ENCODE results near the gene HEPHL1.

The HEPHL1 gene

GRCh38 chr11:94129512-94130297 lies 108.6 kb downstream of the HEPHL1 start:
- no peak for DNase-seq (ENCODE audit: low read depth in 2 of 2)

- DNase-seq (ENCODE audit: low read depth in 2 of 2), result no peak
Measured at GRCh38 chr11:94130298-94131046, 109.3 kb downstream of the HEPHL1 start.

GRCh38 chr11:94131047-94131717 lies 110.0 kb downstream of the HEPHL1 start:
- DNase-seq (ENCODE audit: low read depth in 2 of 2), result no peak

DNA sequence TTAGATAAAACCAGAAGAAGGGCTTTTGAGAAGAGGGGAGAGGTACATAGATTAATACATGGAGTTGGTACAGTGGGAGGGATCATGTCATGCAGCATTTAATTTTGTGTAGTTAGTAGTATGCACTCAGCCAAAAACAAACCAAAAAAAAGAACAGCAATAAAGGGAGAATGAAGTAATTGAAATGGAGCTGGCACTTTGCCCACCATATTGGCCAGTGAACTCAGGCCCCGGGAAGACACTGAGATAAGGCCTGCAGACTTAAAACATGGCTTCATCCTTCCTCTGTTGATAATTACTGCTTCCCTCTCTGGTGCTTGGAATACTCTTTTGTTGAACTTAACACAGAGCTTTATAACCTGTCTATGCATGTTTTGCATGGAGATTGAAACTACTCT lies 110.6 kb downstream of the HEPHL1 start:
- no peak for DNase-seq (ENCODE audit: low read depth in 2 of 2)

GRCh38 chr11:94132152-94132558 lies 111.0 kb downstream of the HEPHL1 start:
- DNase-seq (ENCODE audit: low read depth in 2 of 2), result no peak

DNA sequence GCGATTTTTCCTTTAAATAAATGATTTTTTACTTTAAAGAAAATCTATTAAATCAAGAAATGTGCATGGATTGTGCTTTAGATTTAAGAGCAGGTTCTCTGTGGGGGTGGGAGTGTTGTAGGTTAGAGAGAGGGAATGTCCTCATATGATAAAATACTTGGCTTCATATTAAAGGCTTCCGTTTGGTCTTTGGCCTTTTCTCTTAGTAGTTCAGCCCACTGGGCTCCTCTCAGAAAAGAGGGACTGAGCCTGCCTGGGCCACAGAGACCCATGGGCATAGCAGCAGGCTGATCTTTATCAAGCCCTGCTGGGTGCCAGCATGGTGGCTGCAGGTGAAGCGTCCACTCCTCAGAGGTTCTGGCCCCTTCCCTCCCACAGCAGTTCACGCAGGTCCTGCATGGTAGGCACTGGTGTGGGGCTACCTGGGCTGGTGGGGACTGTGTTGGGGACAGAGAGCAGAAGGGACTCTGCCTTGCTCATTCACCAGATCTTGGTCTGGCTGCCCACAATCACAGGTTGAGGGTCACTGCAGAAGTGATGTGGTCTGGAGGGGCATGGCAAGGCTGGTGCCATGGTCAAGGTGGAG lies 111.8 kb downstream of the HEPHL1 start:
- DNase-seq (ENCODE audit: low read depth in 2 of 2), result no peak

DNA sequence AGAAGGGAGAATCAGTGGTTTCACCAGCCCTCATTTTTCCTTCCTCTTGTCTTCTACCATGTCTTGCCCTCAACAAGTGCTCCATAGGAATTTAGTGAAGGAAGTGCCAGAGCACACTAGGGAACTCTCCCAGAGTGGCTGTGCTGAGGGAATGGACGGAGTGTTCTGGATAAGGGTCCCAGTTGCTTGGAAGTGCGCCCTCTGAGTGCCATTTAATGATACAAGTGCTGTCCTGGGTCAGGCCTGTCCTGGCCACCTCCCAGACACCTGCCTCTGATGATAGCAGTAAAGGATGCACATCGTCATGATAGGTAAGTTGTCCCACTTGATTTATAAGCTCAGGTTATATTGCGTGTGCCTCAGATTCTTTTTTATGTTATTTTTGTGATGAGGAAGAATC lies 112.6 kb downstream of the HEPHL1 start:
- no peak for DNase-seq (ENCODE audit: low read depth in 2 of 2)

GRCh38 chr11:94134651-94135512 lies 113.7 kb downstream of the HEPHL1 start:
- DNase-seq (ENCODE audit: low read depth in 2 of 2), result peak in 1 of 2 donors; percentile 27

GRCh38 chr11:94139416-94139815 lies 118.3 kb downstream of the HEPHL1 start:
- no peak for DNase-seq (ENCODE audit: low read depth in 2 of 2)

DNA sequence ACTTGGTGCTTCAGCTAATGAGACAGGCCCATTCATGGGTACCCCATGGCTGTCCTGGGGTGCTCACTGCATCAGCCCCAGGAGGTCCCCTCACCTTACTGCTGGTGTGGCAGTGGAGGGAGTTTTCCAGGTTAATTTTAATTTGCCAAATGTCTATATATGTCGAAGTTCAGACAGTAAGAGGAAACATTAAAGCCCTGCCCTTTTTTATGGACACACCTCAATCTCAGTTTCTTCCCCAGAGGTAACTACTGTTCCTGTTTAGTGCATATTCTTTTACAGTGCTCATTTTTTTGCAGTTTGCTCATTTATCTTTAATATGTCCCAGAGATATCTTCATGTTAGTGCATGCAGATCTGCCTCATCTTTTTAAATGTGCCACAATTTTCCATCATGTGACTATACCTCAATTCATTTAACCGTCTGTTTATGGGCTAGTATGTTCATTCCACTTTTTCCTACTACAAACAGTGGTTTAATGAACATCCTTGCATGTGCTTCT lies 119.1 kb downstream of the HEPHL1 start:
- no peak for DNase-seq (ENCODE audit: low read depth in 2 of 2)

GRCh38 chr11:94141511-94142307 lies 120.6 kb downstream of the HEPHL1 start:
- no peak for DNase-seq (ENCODE audit: low read depth in 2 of 2)

DNA sequence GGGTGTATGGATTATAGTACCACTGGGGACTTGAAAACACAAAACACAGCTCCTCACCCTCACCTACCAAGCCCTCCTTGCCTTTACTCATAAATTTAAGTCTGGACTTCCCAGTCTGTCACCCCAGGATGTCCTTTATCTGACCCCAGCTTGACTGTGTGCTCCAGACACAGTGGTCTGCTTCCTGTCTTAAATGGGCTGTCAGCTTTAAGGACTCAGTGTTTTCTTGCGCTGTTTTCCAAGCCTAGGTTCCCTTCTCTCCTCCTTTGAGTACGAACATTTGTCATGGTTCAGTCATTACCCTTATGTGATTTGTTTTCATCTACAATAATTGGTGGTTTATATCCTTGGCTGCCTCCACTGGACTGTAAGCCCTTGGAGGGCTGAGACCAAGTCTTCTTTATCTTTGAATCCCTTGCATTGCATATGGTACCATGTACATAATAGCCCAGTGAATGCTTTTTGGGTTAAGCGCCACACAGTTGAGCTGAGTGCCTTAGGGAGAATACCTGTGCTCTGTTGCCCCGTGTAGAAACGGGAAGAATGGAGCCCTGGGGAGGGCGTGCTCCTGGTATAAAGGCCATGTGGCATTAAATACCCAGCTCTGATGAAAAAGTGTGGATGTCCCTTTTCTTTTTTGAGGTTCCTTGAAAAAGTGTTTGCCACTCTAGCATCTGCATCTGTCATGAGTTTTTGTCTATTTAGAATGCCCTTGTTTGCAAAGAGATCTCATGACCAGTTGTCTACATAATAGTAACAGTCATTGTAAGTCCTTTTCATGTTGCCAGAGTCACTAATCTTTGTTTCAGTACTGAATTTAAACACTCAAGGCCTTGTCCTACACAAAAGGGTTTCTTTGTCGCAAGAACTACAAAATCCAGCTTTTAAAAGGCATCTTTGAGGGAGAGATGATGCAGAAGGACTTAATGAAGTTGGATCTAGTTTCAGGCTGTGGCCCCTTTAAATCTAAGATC lies 121.4 kb downstream of the HEPHL1 start:
- DNase-seq (ENCODE audit: low read depth in 2 of 2), result no peak

- DNase-seq (ENCODE audit: low read depth in 2 of 2), result no peak
Measured at GRCh38 chr11:94144216-94144615, 123.1 kb downstream of the HEPHL1 start.

GRCh38 chr11:94144664-94145063 lies 123.5 kb downstream of the HEPHL1 start:
- DNase-seq (ENCODE audit: low read depth in 2 of 2), result no peak

DNA sequence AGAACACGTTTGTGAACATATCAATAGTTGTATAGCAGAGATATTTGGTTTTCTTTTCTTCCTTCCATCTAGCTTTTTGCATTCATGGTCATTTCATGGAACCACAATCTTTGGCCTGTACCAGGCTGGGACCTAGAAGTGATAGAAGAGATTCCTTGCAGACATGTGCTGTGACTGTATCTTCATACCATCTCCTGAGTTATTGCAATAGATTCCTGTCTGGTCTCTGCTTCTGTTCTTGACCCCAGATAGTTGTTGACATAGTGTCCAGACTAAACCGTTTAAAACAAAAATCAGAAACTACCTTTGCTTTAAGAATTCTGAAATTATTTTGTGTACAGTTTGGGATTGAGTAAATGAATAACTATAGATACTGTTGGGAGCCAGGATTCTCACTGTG lies 124.3 kb downstream of the HEPHL1 start:
- no peak for DNase-seq (ENCODE audit: low read depth in 2 of 2)

DNA sequence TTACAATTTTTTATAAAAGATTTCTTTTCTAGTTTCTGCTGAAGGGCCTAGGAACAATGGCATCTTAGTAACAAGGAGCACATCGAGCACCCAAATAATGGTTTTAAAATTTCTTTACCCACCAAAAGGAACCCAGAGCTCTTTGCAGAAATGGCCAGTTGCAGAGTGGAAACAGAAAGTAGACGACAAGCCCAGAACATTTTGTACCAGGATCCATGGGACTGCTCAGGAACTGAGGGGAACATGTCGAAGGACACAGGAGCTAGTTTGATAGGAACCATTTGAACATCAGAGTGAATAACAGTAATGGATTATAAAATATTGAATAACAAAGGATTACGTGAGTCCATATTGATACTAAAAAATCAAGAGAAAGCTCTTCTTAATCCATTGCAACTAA lies 124.8 kb downstream of the HEPHL1 start:
- no peak for DNase-seq (ENCODE audit: low read depth in 2 of 2)

DNA sequence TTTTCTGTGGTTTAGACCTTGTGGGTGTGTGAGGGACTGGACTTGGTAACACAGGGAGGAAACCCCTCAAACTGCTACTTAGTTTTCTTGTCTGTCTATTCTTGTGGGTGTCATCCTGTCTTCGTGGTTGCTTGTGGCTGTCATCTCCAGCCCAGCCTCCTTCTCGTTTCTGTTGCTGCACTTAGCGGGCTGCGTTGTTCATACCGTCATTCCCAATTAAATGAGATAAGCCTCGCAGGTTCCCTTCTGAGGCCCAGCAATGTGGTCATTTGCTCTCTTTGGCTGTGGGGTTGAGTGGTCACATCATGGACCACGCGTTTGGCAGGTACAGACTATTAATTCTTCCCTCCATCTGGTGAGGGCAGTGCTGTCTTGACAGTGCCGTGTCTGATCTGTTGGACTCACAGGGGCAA lies 126.3 kb downstream of the HEPHL1 start:
- DNase-seq (ENCODE audit: low read depth in 2 of 2), result peak; percentile 28 to 33

- no peak for DNase-seq (ENCODE audit: low read depth in 2 of 2)
Measured at GRCh38 chr11:94148189-94148588, 127.0 kb downstream of the HEPHL1 start.

- DNase-seq (ENCODE audit: low read depth in 2 of 2), result no peak
Measured at GRCh38 chr11:94149431-94150017, 128.4 kb downstream of the HEPHL1 start.
